Cerebellar nuclear complex (tissue), 1 donor: Measurements from ENCODE around the gene PCSK9.

ENCODE experiments used
- DNase-seq, 2 experiments: peaks; one replicate each; lab custom pipeline; 2025; lab: John Stamatoyannopoulos, UW

The PCSK9 gene

DNA sequence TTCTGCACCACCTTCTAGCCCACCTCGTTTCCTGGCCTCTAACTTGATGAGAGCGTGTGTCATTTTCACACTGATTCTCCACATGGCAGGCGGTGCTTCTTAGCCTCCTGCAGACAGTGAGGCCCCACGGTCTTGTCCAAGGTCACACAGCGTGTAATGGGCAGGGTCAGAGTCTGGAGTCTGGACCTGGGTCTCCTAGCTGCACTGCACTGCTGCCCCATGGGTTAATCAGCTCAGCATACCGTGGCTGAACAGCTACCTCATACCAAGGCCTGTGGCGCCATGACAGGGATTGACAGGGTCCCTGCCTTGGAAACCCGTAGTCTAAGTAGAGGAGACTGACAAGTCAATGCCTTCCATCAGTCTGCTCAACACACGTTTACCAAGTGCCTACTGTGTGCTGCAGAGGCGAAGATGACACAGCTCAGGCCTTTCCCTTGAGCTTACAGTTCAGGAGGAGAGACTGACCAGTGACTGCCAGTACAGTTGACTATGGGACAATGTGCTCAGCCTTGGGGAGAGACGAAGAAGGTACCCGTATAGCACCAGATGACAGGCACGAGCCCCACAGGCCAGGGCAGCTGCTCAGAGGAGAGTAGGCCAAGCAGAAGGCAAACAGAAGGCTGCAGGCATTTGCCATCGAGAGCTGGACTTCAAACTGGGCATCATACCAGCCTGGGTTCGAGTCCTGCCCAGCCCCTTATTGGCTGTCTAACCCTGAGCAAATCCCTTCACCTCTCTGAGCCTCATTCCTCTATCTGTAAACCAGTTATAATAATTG is 5.5 kb downstream of the PCSK9 start:
- no peak for DNase-seq

- DNase-seq: no peak
These were observed 6.1 kb downstream of the PCSK9 start for GRCh38 chr1:55045430-55045829.

- DNase-seq: no peak
These were observed 7.5 kb downstream of the PCSK9 start for GRCh38 chr1:55046871-55047270.

DNA sequence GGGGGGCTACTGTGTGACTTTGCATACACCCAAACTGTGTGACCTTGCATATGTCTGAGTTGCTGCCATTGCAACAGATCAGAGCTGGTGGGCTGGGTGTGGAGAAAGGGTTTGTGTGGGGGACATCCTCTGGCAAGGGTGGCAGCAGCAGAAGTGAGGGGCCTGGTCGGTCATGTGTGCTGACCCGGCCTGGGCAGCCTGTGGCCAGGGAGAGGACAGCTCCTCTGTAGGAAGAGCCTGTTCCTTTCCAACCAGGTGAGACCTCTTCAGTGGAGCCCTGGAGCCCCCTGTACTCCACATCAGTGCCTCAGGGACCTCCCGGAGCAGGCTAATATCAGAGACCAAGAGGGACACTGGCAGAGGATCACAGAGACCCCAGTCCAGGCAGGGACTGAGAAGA is 8.3 kb downstream of the PCSK9 start:
- DNase-seq: no peak

DNA sequence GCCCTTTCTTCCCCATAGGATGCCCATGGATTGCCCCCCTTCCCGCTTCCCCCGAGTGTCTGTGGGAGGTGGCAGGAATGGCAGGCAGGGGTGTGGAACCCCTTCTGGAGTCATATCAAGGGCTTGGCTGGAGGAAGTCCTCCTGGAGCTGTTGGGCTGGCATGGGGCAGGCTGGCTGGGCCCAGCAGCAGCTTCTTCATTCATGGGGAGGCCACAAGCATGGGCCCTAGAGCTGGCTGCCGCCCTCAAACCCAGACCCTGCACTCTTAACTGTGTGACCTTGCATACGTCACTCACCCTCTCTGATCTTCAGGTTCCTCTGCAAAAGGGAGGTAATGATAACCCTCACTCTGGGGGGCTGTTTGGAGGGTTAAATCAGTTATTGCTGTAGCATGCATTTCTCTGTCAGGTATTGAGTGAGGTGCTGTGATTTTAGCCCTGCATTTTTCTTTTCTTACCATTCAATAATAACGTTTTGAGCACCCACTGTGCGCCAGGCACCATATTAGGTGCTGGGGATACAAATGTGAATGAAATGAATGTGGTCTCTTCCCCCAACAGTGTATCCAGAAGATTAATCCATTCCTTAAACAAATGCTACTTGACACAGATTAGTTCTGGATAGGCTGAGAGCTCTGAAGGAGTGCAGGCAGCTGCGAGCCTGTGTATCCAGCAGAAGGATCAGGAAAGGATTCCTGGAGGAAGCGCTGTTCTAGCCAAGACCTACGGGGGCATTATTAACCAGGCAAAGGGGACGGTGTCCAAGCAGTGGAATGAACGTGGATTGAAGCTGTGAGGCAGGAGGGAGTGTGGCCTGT is 9.3 kb downstream of the PCSK9 start:
- DNase-seq: no peak

DNA sequence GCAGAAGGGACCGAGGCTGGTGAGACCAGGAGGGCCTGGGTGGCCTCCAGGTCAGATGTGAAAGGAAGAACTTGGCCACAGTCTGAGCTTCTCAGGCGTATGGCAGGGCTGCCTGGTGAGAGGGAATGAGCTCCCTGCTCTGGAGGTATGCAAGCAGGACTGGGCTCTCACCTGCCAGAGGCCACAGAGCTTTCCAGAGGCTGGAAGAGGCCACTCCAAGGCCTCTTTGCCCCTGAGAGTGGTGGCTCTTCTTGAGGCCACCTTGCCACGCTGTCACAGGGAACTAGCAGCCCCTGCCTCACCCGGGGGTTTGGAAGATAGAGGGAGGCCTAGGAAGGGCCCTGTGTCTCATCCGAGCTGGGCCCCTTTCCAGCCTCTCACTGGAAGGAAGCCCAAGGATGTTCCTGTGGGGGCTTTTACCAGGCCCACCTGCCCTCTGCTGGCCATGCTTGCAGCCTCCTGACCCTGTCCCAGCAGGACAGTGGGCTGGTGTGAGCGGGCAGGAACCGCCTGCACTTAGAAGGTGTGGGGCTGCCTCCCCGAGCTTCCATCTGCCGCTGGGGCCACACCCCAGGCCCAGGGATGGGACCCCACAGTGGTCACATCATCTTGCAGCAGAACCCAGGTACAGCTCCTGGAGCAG is 10.0 kb downstream of the PCSK9 start:
- DNase-seq: no peak

- peak in 1 of 2 experiments; percentile 57 for DNase-seq
These were observed 10.5 kb downstream of the PCSK9 start for GRCh38 chr1:55049914-55050278.

DNA sequence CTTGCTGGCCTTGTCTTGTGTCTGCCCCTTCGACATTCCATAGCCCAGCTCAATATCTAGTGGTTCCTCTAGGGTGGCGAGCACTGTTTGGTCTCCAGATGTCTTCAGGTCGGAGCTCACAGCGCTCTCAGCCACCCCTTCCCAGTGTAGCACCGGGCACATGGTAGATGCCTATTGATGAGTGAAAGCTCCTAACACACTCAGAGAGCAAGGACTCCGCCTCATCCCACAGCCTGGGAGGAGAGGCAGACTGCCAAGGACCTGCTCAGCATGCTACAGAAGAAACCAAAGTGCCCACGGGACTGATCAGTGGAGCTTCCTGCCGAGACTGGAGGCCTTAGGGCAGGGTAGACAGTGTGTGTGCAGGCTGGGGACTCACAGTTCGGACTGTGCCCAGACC is 10.9 kb downstream of the PCSK9 start:
- DNase-seq: no peak

- DNase-seq: no peak
These were observed 11.8 kb downstream of the PCSK9 start for GRCh38 chr1:55051169-55051568.

- DNase-seq: no peak
These were observed 12.3 kb downstream of the PCSK9 start for GRCh38 chr1:55051621-55052020.

DNA sequence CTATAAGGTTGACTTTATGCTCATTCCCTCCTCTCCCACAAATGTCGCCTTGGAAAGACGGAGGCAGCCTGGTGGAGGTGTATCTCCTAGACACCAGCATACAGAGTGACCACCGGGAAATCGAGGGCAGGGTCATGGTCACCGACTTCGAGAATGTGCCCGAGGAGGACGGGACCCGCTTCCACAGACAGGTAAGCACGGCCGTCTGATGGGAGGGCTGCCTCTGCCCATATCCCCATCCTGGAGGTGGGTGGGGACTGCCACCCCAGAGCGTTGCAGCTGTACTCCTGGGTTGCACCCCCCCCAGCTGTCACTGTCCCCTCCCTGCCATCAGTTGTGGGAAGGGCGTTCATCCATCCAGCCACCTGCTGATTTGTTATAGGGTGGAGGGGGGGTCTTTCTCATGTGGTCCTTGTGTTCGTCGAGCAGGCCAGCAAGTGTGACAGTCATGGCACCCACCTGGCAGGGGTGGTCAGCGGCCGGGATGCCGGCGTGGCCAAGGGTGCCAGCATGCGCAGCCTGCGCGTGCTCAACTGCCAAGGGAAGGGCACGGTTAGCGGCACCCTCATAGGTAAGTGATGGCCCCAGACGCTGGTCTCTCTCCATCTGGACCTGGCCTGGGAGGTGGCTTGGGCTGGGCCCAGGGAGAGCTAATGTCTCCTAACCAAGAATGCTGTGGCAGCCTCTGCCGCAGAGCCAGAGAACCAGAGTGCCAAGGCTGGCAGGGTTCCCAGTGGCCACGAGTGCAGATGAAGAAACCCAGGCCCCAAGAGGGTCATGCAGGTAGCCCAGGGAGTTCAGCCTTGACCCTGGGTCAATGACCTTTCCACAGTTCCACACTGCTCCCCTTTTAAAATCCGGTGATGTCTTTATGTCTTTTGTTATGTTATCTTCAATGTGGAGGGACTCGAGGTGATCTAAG is 13.1 kb downstream of the PCSK9 start:
- DNase-seq: no peak

- DNase-seq: no peak
These were observed 14.1 kb downstream of the PCSK9 start for GRCh38 chr1:55053265-55053954.

DNA sequence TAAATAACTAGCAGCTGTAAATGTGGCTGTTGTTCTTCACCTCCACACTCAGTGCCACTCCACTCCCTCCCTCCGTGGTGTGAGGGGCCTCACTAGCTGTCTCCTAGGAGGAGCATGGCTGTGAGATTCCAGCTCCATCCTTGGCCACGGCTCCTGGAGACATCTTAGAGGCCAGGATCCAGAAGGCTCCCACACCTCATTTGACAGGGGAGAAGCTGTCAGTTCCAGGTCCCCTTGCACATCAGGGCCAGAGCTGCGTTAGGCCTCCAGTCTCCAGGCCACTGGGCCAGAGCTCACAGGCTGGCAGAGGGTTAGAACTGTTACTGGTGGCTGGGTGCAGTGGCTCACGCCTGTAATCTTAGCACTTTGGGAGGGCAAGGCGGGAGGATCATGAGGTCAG is 15.0 kb downstream of the PCSK9 start:
- no peak for DNase-seq

GRCh38 chr1:55055084-55055882 is 15.9 kb downstream of the PCSK9 start:
- no peak for DNase-seq

GRCh38 chr1:55055951-55056631 is 16.7 kb downstream of the PCSK9 start:
- no peak for DNase-seq

DNA sequence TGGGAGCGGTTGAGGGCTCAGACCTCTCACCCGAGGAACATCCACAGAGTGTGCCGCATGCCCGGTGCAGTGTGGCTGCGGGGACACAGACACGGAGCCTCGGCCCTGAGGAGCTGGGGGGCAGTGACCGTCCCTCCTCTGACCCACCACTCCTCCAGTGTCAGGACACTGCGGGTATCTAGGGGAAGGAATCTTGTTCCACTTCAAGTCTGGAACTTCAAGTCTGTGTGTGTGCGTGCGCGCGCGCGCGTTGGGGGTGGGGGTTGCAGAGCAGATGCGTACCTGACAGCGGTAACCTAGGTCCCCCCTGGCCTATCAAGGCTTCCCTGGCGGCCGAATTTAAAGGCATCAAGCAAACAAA is 17.3 kb downstream of the PCSK9 start:
- DNase-seq: no peak

DNA sequence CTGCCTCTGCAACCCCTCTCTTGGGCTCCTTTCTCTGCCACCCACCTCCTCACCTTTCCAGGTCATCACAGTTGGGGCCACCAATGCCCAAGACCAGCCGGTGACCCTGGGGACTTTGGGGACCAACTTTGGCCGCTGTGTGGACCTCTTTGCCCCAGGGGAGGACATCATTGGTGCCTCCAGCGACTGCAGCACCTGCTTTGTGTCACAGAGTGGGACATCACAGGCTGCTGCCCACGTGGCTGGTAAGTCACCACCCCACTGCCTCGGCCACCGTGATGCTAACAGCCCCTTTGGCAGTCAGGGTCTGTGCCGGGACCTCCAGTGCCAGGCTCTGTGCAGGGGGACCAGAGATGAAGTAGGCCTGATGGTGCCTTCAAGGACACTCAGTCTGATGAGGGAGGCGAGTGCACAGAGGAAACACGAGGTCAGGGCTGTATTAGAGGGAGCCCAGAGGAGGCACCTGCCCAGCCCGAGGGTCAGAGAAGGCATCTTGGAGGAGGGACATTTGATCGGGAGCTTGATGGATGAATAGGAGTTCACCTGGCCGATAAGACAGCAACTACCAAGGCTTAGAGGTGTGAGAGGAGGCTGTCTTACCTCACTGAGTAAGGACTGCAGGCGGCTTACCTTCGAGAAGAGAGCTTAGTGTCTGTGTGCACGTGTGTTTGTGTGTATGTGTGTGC is 18.1 kb downstream of the PCSK9 start:
- no peak for DNase-seq

DNA sequence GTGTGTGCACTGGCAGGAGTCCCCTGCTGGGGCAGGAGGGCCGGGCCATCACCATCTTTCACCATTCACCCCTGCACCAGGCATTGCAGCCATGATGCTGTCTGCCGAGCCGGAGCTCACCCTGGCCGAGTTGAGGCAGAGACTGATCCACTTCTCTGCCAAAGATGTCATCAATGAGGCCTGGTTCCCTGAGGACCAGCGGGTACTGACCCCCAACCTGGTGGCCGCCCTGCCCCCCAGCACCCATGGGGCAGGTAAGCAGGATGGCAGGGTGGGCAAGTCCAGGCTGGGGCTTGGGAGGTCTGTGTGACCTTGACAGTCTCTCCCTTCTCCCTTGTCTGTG is 18.6 kb downstream of the PCSK9 start:
- no peak for DNase-seq
